Measurements from ENCODE around the gene SEC24A.
"Not testable (repeated sequence)": the region's sequence is repeated elsewhere in the genome, so short reads cannot be mapped to it uniquely, and the experiment has no call there.

Gene SEC24A

DNA sequence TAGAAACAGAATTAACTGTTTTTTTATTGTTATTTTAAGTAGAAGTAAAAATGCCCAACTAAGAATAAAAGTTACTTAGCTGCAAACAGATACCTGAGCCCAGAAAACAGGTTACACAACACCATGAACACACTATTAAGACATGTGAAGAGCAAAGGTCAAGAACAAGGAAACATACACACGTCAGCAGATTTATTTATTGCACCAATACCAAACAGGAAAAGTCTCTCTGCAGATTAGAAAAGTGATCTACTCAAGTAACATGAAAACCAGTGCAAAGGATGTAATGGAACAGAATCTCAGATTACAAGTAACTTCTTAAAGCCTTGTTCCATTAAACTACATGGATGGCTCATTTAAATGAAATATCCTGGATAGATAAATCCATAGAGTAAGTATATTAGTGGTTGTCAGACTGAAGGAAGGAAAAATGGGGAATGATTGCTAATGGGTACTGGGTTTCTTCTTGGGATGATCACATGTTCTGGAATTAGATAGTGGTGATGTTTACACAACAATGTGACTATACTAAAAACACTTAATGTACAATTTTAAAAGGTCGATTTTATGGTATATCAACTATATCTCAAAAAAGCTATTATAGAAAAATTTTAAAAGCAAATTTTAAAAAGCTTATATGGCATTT is 22.1 kb upstream of the SEC24A start:
- in situ Hi-C loops (cut with MboI; ENCODE audit: low sequenced_read_pairs, unreplicated experiment): no loop called here
- no peak for DNase-seq (ENCODE audit: low spot score)
- TF ChIP-seq, protein P1, sequence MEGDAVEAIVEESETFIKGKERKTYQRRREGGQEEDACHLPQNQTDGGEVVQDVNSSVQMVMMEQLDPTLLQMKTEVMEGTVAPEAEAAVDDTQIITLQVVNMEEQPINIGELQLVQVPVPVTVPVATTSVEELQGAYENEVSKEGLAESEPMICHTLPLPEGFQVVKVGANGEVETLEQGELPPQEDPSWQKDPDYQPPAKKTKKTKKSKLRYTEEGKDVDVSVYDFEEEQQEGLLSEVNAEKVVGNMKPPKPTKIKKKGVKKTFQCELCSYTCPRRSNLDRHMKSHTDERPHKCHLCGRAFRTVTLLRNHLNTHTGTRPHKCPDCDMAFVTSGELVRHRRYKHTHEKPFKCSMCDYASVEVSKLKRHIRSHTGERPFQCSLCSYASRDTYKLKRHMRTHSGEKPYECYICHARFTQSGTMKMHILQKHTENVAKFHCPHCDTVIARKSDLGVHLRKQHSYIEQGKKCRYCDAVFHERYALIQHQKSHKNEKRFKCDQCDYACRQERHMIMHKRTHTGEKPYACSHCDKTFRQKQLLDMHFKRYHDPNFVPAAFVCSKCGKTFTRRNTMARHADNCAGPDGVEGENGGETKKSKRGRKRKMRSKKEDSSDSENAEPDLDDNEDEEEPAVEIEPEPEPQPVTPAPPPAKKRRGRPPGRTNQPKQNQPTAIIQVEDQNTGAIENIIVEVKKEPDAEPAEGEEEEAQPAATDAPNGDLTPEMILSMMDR (IDR thresholded peaks at IDR 0.05; ENCODE audit: borderline replicate concordance, control extremely low read depth, extremely low read depth, insufficient read depth, missing control alignments): no peak

DNA sequence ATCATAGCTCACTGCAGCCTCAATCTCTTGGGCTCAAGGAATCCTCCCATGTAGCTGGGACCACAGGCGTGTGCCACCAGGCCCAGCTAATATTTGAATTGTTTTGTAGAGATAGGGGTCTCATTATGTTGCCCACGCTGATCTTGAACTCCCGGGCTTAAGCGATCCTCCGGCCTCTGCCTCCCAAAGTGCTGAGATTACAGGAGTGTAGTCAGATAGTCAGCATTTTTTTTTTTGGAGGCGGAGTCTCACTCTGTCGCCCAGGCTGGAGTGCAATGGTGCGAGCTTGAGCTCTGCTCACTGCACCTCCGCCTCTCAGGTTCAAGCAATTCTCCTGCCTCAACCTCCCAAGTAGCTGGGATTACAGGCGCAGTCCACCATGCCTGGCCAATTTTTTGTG is 14.4 kb upstream of the SEC24A start:
- no peak for DNase-seq (ENCODE audit: low spot score)
- in situ Hi-C loops (cut with MboI; ENCODE audit: low sequenced_read_pairs, unreplicated experiment): no loop called here

DNA sequence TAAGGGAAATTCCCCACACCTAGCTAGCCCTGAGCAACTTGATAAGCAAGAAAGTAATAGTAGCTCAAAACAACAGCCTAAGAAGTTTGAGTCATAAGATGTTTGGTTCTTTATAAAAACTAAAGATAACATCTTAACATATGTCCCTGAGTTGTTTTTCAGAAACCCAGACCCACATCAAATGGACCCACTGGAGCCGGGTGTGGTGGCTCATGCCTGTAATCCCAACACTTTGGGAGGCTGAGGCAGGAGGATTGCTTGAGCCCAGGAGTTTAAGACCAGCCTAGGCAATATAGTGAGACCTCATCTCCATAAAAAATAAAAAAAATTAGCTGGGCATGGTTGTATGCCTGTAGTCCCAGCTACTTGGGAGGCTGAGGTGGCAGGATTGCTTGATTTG is 13.2 kb upstream of the SEC24A start:
- DNase-seq (ENCODE audit: low spot score); in situ Hi-C loops (cut with MboI; ENCODE audit: low sequenced_read_pairs, unreplicated experiment): not testable (repeated sequence)

More for the DNA sequence above, 14.4 kb upstream of the SEC24A start:
- TF ChIP-seq, protein P1 (IDR thresholded peaks at IDR 0.05; ENCODE audit: borderline replicate concordance, control extremely low read depth, extremely low read depth, insufficient read depth, missing control alignments): no peak

DNA sequence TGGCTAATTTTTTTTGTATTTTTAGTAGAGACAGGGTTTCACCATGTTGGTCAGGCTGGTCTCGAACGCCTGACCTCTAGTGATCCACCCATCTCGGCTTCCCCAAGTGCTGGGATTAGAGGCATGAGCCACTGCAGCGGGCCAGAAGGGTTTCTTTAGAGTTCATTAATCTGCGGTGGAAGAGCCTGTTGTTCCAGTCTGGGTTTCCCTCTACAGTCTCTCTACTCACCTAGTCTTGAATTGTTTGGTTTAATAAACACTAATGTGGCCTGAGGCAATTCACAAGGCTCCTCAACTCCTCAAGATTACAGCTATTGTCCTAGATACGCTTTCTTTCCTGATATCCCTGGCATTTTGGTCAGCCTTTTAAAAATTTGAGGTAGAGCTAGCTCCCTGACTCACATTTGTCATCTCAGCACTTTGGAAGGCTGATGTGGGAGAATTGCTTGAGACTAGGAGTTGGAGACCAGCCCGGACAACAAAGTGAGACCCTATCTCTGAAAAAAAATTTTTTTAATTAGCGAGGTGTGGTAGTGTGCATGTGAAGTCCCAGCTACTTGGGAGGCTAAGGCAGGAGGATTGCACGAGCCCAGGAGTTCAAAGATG is 11.4 kb upstream of the SEC24A start:
- in situ Hi-C loops (cut with MboI; ENCODE audit: low sequenced_read_pairs, unreplicated experiment): no loop called here
- TF ChIP-seq, protein P1 (IDR thresholded peaks at IDR 0.05; ENCODE audit: borderline replicate concordance, control extremely low read depth, extremely low read depth, insufficient read depth, missing control alignments): no peak
- DNase-seq (ENCODE audit: low spot score): no peak

DNA sequence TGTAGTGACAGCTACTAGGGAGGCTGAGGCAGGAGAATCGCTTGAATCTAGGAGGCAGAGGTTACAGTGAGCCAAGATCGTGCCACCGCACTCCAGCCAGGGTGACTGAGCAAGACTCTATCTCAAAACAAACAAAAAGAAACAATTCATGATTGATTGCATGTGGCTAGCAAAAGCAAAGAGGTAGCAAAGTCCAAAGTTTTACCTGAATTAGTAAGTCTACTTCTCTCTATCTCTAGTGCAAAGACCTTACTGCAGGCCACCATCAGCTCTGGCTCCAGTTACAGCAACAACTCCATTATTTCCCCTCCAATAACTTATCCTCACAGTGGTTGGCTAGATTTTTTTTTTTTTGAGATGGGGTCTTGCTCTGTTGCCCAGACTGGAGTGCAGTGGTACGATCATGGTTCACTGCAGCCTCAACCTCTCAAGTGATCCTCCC is 9.8 kb upstream of the SEC24A start:
- no peak for DNase-seq (ENCODE audit: low spot score)
- in situ Hi-C loops (cut with MboI; ENCODE audit: low sequenced_read_pairs, unreplicated experiment): no loop called here
- TF ChIP-seq, protein P1 (IDR thresholded peaks at IDR 0.05; ENCODE audit: borderline replicate concordance, control extremely low read depth, extremely low read depth, insufficient read depth, missing control alignments): no peak

DNA sequence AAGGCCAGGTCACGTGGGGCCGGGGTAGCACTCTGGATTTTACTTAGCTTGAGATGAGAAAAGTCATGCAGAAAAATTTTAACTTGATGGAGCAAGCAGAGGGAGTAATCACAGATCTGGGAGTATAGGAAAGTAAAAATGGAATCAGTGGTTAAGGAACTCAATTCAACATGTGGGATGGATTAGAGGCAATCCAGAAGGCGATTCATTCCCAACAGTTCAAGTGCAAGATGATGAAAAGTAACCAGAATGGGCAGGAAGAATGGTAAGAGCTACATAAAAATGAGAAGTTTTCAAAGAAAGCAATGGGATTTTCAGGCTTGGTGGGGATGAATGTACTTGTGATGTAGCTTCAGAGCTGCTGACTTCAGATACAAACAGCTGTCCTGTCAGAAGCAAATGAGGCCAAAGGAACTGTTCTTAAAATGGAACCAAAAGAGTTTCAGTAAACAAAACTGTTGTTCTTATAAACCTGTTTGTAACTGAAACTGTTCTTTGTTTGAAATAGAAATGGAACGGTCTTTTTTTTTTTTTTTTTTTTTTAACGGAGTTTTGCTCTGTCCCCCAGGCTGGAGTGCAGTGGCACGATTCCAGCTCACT is 5.6 kb upstream of the SEC24A start:
- no peak for DNase-seq (ENCODE audit: low spot score)
- in situ Hi-C loops (cut with MboI; ENCODE audit: low sequenced_read_pairs, unreplicated experiment): no loop called here
- TF ChIP-seq, protein P1 (IDR thresholded peaks at IDR 0.05; ENCODE audit: borderline replicate concordance, control extremely low read depth, extremely low read depth, insufficient read depth, missing control alignments): no peak
